WI38 (cell line): ENCODE measurements around the gene RIMBP3B.
"Not testable (repeated sequence)": the region's sequence is repeated elsewhere in the genome, so short reads cannot be mapped to it uniquely, and the experiment has no call there.

Source experiments
- H3K4me3 ChIP-seq: 2 replicates; pipeline ENCODE4 v1.5.1; 2011; ENCODE audit warnings: low read depth, mild to moderate bottlenecking, control low read depth, low read length

RIMBP3B gene, protein sequence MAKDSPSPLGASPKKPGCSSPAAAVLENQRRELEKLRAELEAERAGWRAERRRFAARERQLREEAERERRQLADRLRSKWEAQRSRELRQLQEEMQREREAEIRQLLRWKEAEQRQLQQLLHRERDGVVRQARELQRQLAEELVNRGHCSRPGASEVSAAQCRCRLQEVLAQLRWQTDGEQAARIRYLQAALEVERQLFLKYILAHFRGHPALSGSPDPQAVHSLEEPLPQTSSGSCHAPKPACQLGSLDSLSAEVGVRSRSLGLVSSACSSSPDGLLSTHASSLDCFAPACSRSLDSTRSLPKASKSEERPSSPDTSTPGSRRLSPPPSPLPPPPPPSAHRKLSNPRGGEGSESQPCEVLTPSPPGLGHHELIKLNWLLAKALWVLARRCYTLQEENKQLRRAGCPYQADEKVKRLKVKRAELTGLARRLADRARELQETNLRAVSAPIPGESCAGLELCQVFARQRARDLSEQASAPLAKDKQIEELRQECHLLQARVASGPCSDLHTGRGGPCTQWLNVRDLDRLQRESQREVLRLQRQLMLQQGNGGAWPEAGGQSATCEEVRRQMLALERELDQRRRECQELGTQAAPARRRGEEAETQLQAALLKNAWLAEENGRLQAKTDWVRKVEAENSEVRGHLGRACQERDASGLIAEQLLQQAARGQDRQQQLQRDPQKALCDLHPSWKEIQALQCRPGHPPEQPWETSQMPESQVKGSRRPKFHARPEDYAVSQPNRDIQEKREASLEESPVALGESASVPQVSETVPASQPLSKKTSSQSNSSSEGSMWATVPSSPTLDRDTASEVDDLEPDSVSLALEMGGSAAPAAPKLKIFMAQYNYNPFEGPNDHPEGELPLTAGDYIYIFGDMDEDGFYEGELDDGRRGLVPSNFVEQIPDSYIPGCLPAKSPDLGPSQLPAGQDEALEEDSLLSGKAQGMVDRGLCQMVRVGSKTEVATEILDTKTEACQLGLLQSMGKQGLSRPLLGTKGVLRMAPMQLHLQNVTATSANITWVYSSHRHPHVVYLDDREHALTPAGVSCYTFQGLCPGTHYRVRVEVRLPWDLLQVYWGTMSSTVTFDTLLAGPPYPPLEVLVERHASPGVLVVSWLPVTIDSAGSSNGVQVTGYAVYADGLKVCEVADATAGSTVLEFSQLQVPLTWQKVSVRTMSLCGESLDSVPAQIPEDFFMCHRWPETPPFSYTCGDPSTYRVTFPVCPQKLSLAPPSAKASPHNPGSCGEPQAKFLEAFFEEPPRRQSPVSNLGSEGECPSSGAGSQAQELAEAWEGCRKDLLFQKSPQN (N-terminal part only)

DNA sequence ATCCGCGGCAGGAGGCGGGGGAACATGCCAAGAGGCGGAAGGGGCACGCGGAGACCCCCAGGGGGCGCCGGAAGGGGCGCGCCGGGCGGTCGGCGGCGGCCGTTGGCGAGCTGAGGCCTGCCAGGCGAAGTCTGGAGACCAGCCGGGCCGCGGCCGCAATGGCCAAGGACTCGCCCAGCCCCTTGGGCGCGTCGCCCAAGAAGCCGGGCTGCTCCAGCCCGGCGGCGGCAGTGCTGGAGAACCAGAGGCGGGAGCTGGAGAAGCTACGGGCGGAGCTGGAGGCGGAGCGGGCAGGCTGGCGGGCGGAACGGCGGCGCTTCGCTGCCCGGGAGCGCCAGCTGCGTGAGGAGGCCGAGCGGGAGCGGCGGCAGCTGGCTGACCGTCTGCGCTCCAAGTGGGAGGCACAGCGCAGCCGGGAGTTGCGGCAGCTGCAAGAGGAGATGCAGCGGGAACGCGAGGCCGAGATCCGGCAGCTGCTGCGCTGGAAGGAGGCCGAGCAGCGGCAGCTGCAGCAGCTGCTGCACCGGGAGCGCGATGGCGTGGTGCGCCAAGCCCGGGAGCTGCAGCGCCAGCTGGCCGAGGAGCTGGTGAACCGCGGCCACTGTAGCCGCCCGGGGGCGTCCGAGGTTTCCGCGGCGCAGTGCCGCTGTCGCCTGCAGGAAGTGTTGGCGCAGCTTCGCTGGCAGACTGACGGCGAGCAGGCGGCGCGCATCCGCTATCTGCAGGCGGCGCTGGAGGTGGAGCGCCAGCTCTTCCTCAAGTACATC is at the start of gene RIMBP3B:
TSS of gene RIMBP3B (plus strand) at position 51 of the 767 bp plus-strand sequence. CDS start at position 159, 108 bp downstream.
- not testable (repeated sequence) for H3K4me3 ChIP-seq

DNA sequence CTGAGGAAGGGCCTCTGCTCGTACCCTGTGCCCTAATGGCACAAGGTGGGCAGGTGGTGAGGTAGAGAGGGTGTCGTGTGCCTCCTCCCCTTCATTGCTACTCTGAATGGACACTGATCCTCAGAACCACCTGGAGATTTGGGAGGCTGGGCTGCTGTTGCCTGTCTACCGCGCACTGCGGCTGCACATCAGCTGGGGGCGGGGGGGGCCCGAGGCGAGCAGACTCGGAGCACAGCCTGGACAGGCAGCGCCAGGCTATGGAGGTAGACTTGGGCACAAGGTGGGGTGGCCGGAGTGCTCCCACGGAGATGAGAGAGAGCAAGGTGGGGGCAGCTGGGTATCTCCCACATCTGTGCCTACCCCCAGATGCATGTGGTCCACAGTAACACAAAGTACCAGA is 26.0 kb upstream of the RIMBP3B start:
- not testable (repeated sequence) for H3K4me3 ChIP-seq

DNA sequence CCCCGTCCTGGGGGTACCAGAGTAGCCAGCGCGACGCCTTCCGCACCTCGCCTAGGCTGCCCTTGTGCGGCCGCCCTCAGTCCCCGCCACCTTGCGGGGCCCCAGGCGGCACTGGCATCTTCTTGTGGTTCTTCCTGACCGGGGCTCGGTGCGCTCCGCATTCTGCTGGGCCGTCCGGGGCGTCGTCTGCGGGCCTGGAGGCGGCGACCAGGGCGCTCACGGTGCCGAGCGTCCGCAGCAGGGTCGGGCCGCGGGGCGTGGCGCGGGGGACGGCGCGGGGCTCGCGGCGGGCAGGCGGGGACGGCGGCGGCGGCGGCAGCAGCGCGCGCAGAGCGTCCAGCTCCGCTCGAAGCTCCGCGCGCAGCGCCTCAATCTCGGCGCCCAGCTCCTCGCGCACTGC is 23.0 kb upstream of the RIMBP3B start:
- H3K4me3 ChIP-seq, result not testable (repeated sequence)

- H3K4me3 ChIP-seq, result not testable (repeated sequence)
Measured at GRCh38 chr22:21362473-21362872, 21.1 kb upstream of the RIMBP3B start.

GRCh38 chr22:21363061-21363460 is 20.5 kb upstream of the RIMBP3B start:
- H3K4me3 ChIP-seq, result not testable (repeated sequence)

DNA sequence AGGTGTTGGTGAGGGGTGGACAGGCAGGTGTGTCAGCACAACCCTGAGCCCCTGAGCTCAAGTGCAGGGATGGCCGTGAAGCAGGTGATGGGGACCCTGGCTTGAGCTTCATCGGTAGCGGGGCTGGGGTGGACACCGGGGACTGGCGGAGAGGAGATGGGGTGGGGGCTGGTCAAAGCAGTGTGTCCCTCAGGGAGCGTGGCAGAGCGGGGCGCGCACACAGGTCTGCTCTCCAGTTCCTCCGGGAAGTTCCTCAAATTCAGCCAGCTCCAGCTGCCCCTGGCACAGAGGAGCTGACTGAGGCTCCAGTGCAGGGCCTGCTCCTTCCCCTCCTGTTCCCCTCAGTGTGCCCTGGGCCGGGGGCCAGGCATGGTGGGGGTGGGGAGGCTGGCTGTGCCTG is 19.7 kb upstream of the RIMBP3B start:
- H3K4me3 ChIP-seq, result not testable (repeated sequence)

- H3K4me3 ChIP-seq, result not testable (repeated sequence)
Measured at GRCh38 chr22:21364362-21364761, 19.2 kb upstream of the RIMBP3B start.

DNA sequence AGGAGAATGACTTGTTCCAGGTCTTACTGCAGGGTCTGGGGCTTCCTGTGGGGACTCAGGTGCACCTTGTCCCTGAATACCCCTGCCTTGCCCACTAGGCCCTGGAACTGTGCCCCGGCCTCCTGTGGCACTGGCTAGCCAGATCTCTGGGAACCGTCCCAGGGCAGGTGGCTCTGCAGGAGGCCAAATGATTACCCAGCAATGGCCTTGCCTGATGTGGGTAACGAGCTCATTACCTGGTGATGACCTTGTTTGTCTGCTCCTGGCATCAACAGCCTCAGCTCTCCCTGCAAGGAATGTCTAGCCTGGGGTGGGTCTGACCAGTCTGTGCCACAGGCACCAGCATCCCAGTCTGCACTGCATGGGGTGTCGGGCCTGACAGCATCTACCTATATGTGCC is 18.2 kb upstream of the RIMBP3B start:
- H3K4me3 ChIP-seq, result not testable (repeated sequence)

- H3K4me3 ChIP-seq, result not testable (repeated sequence)
Measured at GRCh38 chr22:21368603-21369310, 14.8 kb upstream of the RIMBP3B start.

- not testable (repeated sequence) for H3K4me3 ChIP-seq
Measured at GRCh38 chr22:21375880-21376279, 7.7 kb upstream of the RIMBP3B start.

DNA sequence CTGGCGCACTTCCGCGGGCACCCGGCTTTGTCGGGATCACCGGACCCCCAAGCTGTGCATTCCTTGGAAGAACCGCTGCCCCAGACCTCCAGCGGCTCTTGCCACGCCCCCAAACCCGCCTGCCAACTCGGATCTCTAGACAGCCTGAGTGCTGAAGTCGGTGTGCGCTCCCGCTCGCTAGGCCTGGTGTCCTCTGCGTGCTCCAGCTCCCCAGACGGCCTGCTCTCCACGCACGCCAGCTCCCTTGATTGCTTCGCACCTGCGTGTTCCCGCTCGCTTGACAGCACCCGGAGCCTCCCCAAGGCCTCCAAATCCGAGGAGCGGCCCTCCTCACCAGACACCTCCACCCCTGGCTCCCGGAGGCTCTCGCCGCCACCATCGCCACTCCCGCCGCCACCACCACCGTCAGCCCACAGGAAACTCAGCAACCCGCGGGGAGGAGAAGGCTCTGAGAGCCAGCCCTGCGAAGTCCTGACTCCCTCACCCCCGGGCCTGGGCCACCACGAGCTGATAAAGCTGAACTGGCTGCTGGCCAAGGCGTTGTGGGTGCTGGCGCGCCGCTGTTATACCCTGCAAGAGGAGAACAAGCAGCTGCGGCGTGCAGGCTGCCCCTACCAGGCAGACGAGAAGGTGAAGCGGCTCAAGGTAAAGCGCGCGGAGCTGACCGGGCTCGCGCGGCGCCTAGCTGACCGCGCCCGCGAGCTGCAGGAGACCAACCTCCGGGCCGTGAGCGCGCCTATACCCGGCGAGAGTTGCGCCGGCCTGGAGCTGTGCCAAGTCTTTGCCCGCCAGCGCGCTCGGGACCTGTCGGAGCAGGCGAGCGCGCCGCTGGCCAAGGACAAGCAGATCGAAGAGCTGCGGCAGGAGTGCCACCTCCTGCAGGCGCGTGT is 1.2 kb downstream of the RIMBP3B start:
- H3K4me3 ChIP-seq, result not testable (repeated sequence)

- H3K4me3 ChIP-seq, result not testable (repeated sequence)
Measured at GRCh38 chr22:21389480-21389879, 5.9 kb downstream of the RIMBP3B start.

DNA sequence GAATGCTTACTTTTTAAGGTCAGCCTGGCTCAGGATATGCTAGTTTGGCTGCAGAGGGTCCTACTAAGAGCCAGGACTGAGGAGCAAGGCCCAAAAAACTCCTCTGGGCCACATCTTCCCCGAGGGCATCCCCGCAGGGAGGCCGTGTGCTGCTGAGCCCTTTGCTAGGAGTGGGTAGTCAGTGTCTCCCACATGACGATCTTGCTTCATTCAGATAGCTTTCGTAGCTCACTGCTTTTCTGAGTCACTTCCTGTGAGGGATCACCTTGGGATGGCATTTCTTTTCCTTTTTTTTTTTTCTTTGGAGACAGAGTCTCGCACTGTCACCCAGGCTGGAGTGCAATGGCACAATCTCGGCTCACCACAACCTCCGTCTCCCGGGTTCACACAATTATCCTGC is 6.5 kb downstream of the RIMBP3B start:
- not testable (repeated sequence) for H3K4me3 ChIP-seq

- H3K4me3 ChIP-seq, result not testable (repeated sequence)
Measured at GRCh38 chr22:21394613-21395012, 11.1 kb downstream of the RIMBP3B start.

- not testable (repeated sequence) for H3K4me3 ChIP-seq
Measured at GRCh38 chr22:21401197-21401969, 17.8 kb downstream of the RIMBP3B start.

DNA sequence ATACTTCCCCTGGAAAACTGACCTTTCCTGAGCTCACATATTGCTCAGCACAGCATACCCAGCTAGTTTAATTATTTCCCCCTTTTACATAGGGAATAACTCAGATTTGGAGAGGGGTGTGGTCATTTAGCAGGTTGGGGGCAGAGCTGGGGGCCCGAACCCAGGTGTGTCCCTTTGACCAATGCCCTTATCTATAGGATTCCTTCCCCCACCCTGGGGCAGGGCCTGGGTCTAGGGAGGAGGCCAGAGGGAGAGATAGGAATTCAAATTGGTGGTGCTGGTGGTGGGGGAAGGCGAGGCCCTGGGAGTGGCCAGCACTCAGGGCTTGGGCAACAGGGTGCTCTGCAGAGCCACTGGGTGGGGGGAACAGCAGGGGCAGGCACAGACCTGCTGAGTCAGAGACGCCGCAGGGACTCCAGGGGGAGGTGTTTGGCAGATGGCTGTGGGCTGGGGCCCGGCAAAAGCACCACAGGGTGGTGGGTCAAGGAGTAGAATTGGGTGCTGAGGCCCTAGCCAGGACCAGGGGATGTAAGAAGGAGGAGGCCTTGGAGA is 19.3 kb downstream of the RIMBP3B start:
- not testable (repeated sequence) for H3K4me3 ChIP-seq

DNA sequence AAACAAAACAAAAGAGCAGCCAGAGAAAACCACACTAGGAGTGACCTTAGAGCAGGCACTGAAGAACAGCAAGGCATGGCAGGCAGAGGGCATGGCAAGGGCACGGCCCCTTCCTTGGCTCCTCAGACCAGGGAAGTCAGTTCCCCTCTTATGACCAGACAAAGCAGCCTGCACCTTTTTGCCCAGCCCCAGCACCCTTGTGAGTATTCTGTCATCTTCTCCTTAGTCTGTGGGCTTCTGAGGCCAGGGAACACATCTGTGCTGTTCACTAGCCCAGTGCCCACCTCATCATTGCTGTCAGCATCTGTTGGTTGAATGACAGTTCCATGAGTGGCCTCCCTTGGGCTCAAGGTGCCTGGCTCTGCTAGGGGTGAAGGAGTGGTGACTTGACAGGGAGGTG is 23.6 kb downstream of the RIMBP3B start:
- H3K4me3 ChIP-seq, result not testable (repeated sequence)
